ENCODE data around the gene SLC2A4RG. TPM values are rescaled to one million over a fixed set of nuclear protein-coding genes. Genes with fewer than 3 reads are reported as not detected.

SLC2A4RG gene
- total and polyA plus RNA-seq, 2 of the 13 experiments (the other 11 are each of a cell fraction or from before 2014, with no cell fraction given): 91.4 to 95.9 TPM

DNA sequence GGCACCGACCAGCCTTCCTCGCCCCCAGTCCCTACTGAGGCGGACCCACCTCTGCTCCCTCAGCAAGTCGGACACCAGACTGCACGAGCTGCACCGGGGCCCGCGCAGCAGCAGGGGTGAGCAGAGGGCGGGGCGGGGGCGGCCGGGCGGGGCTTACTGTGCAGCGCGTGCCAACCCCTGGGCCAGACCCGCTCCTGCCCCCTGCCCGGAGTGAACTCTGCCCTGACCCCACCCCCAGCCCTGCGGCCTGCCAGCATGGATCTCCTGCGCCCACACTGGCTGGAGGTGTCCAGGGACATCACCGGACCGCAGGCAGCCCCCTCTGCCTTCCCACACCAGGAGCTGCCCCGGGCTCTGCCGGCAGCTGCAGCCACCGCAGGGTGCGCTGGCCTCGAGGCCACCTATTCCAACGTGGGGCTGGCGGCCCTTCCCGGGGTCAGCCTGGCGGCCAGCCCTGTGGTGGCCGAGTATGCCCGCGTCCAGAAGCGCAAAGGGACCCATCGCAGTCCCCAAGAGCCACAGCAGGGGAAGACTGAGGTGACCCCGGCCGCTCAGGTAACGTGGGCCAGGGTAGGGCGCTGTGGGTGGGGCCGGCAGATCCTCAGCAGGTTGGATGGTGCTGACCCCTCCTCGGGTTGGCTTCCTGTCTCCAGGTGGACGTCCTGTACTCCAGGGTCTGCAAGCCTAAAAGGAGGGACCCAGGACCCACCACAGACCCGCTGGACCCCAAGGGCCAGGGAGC lies 1.5 kb upstream of the SLC2A4RG start (continued):
- TF ChIP-seq SATB2 (CRISPR knock-in tag; IDR thresholded peaks at IDR 0.05) (peak; percentile 85), ZNF619 (CRISPR knock-in tag; IDR thresholded peaks at IDR 0.05) (peak; percentile 79; the same call in 1 of the 2 replicates), ZNF235 (CRISPR knock-in tag; IDR thresholded peaks at IDR 0.05; ENCODE audit: borderline replicate concordance) (no peak), ZNF256 (CRISPR knock-in tag; conservative IDR thresholded peaks at IDR 0.05) (peak; percentile 57; the same call in 1 of the 2 replicates), ZNF33A (CRISPR knock-in tag; IDR thresholded peaks at IDR 0.05; ENCODE audit: borderline replicate concordance) (no peak), MLX (CRISPR knock-in tag; IDR thresholded peaks at IDR 0.05) (no peak), EEA1 (CRISPR knock-in tag; IDR thresholded peaks at IDR 0.05; ENCODE audit: borderline replicate concordance) (0 out of 2 replicates have a peak, but pooled peaks have one; percentile 7), NKX3-1 (CRISPR knock-in tag; IDR thresholded peaks at IDR 0.05) (peak; percentile 81; the same call in 1 of the 2 replicates), SAP130 (CRISPR knock-in tag; IDR thresholded peaks at IDR 0.05; ENCODE audit: low read depth) (peak; percentile 97), SP140L (CRISPR knock-in tag; IDR thresholded peaks at IDR 0.05; ENCODE audit: borderline replicate concordance) (no peak; the same call in 1 of the 2 replicates), MYNN (CRISPR knock-in tag; IDR thresholded peaks at IDR 0.05; ENCODE audit: low read depth) (no peak; the same call in 1 of the 2 replicates), ZNF777 (CRISPR knock-in tag; IDR thresholded peaks at IDR 0.05) (peak; percentile 54; the same call in 1 of the 2 replicates), ATF1 (CRISPR knock-in tag; IDR thresholded peaks at IDR 0.05) (no peak), MAZ (IDR thresholded peaks at IDR 0.05; ENCODE audit: borderline replicate concordance, low read depth, low read length) (peak; percentile 97), MAZ (CRISPR knock-in tag; IDR thresholded peaks at IDR 0.05; ENCODE audit: low read depth) (peak; percentile 97), ZNF275 (CRISPR knock-in tag; IDR thresholded peaks at IDR 0.05; ENCODE audit: borderline replicate concordance) (0 out of 2 replicates have a peak, but pooled peaks have one; percentile 27), SIN3A (IDR thresholded peaks at IDR 0.05; ENCODE audit: borderline replicate concordance, low read depth, low read length) (peak; percentile 92), TCF7 (IDR thresholded peaks at IDR 0.05; ENCODE audit: low read depth) (no peak), ZEB1 (IDR thresholded peaks at IDR 0.05; ENCODE audit: insufficient replicate concordance, low read depth) (peak; percentile 13), ZFP37 (CRISPR knock-in tag; IDR thresholded peaks at IDR 0.05; ENCODE audit: borderline replicate concordance) (peak; percentile 30; the same call in 1 of the 2 replicates), REST (IDR thresholded peaks at IDR 0.05; ENCODE audit: borderline replicate concordance in 1 of 2, low read depth in 1 of 2, low read length in 2 of 2) (peak in 1 of 2 experiments; percentile 72; a peak in 2 of 4 replicates)
- TF ChIP-seq, protein P1, sequence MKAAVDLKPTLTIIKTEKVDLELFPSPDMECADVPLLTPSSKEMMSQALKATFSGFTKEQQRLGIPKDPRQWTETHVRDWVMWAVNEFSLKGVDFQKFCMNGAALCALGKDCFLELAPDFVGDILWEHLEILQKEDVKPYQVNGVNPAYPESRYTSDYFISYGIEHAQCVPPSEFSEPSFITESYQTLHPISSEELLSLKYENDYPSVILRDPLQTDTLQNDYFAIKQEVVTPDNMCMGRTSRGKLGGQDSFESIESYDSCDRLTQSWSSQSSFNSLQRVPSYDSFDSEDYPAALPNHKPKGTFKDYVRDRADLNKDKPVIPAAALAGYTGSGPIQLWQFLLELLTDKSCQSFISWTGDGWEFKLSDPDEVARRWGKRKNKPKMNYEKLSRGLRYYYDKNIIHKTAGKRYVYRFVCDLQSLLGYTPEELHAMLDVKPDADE (CRISPR knock-in tag; IDR thresholded peaks at IDR 0.05): no peak
- TF ChIP-seq, protein P2, sequence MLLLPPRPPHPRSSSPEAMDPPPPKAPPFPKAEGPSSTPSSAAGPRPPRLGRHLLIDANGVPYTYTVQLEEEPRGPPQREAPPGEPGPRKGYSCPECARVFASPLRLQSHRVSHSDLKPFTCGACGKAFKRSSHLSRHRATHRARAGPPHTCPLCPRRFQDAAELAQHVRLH (CRISPR knock-in tag; IDR thresholded peaks at IDR 0.05; ENCODE audit: borderline replicate concordance, low read depth): peak; percentile 80; the same call in 1 of the 2 replicates

Data from HepG2 (cell line).